Measurements from ENCODE around the gene ETS1.
A peak's percentile ranks its signal among the peaks of the same experiment; 100 is the strongest.

Gene ETS1

DNA sequence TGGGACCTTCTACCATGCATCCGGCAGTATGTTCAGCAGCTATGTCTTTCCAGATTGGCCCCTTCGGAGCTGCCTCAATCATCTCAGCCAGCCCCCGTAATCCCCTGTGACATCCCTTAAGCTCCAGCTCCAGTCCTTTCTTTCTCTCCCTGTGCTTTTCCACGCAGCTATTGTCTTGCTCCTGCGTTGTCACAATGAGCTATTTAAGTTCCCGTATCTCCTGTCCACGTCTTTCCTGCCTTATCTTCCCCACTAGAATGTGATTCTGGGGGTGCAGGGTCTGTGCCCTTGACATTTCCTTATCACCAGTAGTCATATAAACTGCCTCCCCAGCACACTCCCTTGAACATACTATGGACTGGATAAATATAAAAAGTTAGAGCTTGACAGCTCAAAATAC, 5.1 kb upstream of the ETS1 start:
- DNase-seq = no peak

DNA sequence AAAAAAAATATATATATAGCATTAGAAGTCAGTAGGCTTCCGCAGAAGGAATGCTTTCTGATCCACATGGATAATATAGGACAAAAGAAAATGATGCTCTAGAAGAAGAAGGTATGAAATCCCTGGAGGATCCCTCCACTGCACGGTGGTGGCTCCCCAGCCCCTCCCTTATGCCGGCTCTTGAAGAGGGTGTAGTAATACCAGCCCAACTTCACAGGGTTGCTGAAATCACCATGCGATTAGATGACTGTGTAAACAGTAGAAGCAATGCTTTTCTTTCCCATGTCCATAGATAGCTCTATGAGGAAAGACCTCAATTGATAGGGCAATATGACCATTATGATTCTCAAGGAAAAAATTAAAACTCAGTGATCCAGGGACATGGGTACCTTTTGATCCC, 3.2 kb upstream of the ETS1 start:
- no peak for DNase-seq

GRCh38 chr11:128589998-128590397, 2.6 kb upstream of the ETS1 start:
- DNase-seq = no peak

DNA sequence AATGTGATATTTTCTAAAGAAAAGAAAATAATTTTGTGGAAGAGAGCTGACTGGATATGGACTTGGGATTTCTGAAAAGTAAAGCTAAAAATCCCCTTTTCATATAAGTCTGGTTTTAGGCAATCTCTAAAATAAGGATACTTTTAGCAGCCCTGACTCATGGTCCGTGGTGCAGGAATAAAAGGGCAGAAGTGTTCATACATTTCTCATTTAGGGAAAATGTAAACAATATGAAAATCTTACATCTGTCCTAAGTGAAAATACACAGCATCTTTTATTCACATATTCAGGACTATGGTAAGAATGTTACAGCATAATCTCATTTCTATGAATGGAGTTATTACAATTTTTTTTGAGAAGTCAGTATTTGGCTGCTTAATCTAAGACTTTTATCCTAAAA, 735 bp upstream of the ETS1 start:
- no peak for DNase-seq

DNA sequence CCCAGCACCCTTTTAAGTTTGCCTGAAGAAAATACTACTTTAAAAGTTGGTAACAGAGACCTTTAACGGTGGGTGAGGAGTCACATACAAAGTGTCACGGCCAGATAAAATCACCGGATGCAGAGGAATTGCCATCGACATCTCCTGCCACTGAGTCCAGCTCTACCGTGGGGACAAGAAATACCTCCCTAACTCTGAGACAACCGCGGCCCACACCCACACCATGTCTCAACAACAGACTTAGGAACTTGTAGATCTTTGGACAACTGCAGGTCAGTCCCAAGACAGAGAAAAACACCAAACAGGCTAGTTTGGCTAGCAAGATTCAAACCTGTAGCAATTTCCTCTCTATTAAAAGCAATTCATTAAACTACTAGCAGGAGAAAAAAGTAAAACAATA, 669 bp downstream of the ETS1 start:
- no peak for DNase-seq

GRCh38 chr11:128585498-128586238, 1.7 kb downstream of the ETS1 start:
- no peak for DNase-seq

DNA sequence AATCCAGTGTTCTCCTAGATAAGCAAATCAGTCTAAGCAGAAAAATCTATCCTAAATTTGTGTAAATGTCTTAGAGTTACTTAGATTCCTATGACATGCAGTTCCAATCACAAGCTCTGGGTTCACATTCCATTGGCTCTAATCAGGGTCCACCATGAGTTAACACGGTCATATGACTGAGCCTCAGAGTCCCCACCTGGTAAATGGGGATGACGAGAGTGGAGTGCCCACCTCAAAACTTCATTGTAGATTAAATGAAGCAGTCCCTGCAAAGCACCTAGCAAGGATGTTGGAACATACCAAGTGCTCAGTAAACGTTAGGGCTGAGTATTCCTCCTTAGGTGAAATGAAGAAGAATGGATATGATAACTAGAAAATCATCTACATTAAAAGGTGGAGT, 3.1 kb downstream of the ETS1 start:
- DNase-seq = no peak

GRCh38 chr11:128582496-128583366, 4.6 kb downstream of the ETS1 start:
- peak; percentile 37 for DNase-seq

GRCh38 chr11:128581561-128582272, 5.6 kb downstream of the ETS1 start:
- DNase-seq = no peak

GRCh38 chr11:128580612-128581011, 6.7 kb downstream of the ETS1 start:
- no peak for DNase-seq

- no peak for DNase-seq
Measured at GRCh38 chr11:128579798-128580504, 7.4 kb downstream of the ETS1 start.

DNA sequence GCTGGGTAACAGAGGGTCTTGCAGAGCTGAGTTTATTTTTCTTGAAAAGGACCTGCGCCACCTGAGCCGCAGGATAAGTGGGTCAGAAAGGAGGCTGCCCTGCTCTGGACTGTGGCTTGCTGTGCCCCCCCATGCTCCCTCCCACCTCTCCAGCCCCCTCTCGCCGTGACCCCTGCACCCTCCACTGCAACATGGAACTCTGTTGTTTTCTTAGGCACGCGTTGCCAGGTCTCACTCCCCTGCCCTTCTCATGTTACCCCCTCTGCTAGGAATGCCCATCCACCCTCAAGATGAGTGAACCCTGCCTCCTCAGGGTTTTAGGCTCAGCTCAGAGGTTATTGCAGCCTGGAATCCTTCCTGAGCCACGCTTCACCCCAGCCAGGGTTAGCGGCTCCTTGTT, 10.8 kb downstream of the ETS1 start:
- DNase-seq = no peak

DNA sequence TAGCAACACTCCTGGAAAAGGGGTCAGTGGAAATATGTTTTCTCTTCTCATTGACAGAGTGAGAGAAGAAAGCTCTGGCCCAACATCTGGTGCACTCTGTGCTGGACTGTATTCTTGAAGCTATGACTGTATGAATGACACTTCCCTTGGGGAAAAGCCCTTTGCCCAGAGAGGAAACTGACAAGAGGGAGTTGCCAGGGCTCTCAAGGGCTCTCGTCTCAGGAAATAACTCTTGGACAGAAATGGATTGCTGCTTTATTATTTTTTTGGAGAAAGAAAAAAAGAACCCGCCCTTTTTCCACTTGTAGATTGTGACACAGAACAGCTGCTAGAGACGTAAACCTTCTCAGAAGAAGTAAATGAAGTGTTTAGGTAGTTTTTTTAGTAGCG, 11.4 kb downstream of the ETS1 start:
- DNase-seq = no peak

DNA sequence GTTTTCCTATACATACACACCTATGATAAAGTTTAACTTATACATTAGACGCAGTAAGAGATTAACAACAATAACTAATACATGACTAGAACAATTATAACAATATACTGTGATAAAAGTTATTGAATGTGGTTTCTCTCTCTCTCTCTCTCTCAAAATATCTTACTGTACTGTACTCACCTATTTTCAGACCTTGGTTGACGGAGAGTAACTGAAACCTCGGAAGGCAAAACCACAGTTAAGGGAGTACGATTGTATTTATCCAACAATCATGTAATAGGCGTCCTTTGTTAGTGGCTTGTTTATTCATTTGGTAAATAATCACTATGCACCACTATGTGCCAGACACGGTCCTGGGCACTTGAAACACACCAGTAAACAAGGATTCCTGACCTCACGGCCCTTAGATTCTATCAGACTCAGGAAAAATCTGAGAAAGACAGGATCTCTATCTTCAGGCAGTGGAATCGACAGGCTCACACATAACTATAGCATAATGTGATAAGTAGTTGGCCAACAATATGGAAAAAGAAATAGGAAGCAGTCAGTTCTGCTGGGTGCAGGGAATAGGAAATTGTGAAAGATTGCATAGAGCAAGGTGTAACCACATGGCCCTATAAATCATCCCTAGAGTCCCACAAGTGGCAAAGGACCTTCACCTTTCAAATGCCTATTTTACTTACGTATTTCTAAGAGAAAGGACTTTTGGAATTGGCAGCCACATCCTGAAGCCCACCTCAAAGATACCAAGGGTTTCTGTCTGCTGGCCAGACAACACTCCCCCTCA, 12.0 kb downstream of the ETS1 start:
- no peak for DNase-seq

GRCh38 chr11:128574576-128575011, 12.8 kb downstream of the ETS1 start:
- no peak for DNase-seq

DNA sequence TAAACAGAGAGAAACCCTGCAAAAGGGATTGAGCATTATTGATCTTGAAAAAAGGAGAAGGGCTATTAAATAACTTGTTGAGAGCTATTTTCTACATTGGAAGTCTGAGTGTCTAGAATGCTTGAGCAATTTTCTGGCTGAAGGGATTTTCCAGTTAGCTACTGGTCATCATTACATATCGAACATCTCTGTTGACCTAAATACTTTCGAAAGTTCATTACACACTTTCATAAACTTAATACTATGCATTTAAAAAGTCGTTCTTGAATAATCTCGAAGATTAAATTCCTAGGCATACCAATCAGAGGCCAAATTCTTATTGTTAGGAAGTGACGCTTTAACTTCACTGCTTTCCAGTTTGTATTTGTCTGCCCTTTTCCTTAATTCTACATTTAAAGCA, 13.7 kb downstream of the ETS1 start:
- no peak for DNase-seq

- no peak for DNase-seq
Measured at GRCh38 chr11:128572965-128573364, 14.4 kb downstream of the ETS1 start.

GRCh38 chr11:128570632-128571031, 16.7 kb downstream of the ETS1 start:
- no peak for DNase-seq

DNA sequence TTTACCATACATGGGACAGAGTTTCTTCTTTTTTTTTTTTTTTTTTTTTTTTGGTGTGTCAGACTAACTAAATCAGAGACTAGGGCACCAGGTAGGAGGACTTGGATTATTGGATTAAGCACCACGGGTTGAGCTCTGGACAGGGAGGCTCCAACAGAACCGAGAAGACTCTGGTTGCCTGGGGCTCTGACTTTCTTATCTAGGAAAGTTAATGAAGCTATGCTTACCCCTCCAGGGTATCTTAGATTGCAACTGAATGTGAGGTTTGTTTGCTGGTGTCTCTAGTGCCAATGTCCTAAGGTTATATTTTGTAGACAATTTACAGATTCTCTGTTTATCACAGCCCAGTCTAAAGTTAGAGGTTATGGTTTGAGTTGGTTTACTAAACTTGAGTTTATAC, 18.1 kb downstream of the ETS1 start:
- no peak for DNase-seq

GRCh38 chr11:128568166-128568778, 19.1 kb downstream of the ETS1 start:
- peak; percentile 25 for DNase-seq

GRCh38 chr11:128567130-128567529, 20.2 kb downstream of the ETS1 start:
- DNase-seq = no peak

GRCh38 chr11:128565881-128566280, 21.5 kb downstream of the ETS1 start:
- no peak for DNase-seq
